CD4-positive, alpha-beta T cell treated with Interleukin-21 for 1 hour (primary cell): ENCODE data around the gene NACC1.

ENCODE experiments used
- DNase-seq: peaks from one replicate; pipeline ENCODE4 v3.0.0-alpha.2; 2020

NACC1 gene

GRCh38 chr19:13089139-13089856 lies 28.8 kb upstream of the NACC1 start:
- DNase-seq = no peak

GRCh38 chr19:13089857-13090507 lies 28.1 kb upstream of the NACC1 start:
- DNase-seq = no peak

- no peak for DNase-seq
Measured at GRCh38 chr19:13090511-13091231, 27.4 kb upstream of the NACC1 start.

- no peak for DNase-seq
Measured at GRCh38 chr19:13091400-13092157, 26.5 kb upstream of the NACC1 start.

- DNase-seq = no peak
Measured at GRCh38 chr19:13092158-13092543, 25.9 kb upstream of the NACC1 start.

- DNase-seq = no peak
Measured at GRCh38 chr19:13092606-13093235, 25.3 kb upstream of the NACC1 start.

GRCh38 chr19:13093407-13094105 lies 24.5 kb upstream of the NACC1 start:
- DNase-seq = peak; percentile 86

GRCh38 chr19:13094106-13094504 lies 24.0 kb upstream of the NACC1 start:
- no peak for DNase-seq

- DNase-seq = no peak
Measured at GRCh38 chr19:13094771-13095392, 23.2 kb upstream of the NACC1 start.

- peak; percentile 21 for DNase-seq
Measured at GRCh38 chr19:13095393-13095784, 22.7 kb upstream of the NACC1 start.

GRCh38 chr19:13095934-13096927 lies 21.8 kb upstream of the NACC1 start:
- no peak for DNase-seq

- DNase-seq = peak; percentile 36
Measured at GRCh38 chr19:13097033-13097462, 21.0 kb upstream of the NACC1 start.

GRCh38 chr19:13097463-13098258 lies 20.4 kb upstream of the NACC1 start:
- peak; percentile 22 for DNase-seq

GRCh38 chr19:13098277-13099072 lies 19.6 kb upstream of the NACC1 start:
- DNase-seq = peak; percentile 55

GRCh38 chr19:13099073-13099999 lies 18.7 kb upstream of the NACC1 start:
- DNase-seq = peak; percentile 83

- peak; percentile 85 for DNase-seq
Measured at GRCh38 chr19:13100031-13100588, 18.0 kb upstream of the NACC1 start.
